NCI-H1417 (cell line): ENCODE results near the gene ZFAND2B.

Experiments used
- DNase-seq, 3 experiments: peaks; one replicate each; lab custom pipeline; 2025; lab: John Stamatoyannopoulos, UW

The ZFAND2B gene, protein sequence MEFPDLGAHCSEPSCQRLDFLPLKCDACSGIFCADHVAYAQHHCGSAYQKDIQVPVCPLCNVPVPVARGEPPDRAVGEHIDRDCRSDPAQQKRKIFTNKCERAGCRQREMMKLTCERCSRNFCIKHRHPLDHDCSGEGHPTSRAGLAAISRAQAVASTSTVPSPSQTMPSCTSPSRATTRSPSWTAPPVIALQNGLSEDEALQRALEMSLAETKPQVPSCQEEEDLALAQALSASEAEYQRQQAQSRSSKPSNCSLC

DNA sequence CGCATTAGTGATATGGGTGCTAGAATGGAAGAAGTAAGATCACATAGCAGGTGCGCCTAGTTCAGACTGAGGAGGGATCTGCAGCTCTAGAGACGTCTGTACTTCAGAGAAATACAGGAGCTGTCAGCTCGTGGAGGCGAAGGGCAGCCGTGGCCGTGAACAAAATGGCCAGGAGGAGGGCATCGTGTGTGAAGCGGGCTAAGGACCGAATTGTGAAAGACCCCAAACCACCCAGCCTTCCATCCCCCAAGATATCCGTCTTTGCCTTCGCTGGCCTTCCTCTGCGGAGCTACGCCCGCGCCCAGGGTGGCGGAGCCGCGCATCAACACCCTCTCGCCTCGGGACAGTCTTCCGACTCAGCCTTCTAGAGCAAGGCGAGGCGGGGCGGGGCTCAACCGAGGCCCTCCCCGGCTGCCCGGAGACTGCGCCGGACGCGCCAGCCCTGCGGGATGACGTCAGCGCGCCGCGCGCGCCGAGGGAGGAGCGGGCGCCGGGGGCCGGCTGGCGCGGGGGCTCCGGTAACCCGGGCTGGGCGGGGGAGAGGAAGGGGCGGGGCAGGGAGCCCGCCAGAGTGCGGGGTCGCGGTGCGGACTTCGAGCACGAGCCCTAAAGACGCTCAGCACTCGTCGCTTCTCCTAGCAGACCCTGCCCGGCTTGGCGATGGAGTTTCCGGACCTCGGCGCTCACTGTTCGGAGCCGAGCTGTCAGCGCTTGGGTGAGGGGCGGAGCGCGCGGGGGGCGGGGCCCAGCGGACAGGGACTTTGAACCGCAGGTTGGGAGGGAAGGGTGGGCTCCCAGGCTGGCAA is at the start of gene ZFAND2B:
TSS of gene ZFAND2B (plus strand) at position 455 of the 806 bp plus-strand sequence. CDS start at position 661, 206 bp downstream.
- peak; percentile 86 to 95 (median 95) for DNase-seq

DNA sequence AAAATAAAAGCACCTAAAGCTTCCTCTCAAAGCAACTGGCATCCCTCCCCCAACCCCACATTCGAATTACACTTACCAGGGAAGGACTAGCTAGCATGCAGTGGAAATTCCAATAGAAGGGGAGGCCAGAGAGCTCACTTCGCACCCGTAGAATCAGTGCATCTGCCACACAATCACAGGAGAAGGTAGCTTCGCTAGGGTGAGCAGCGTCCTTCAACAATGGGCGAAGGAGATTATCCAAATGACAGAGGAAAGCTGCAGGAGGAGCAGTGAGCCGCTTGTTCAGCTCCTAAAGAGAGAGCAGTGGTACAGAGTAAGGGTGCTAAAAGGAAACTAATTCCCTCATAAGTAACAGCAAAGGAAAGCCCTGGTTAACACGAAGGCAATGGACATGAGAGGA is 49.2 kb upstream of the ZFAND2B start:
- no peak for DNase-seq

DNA sequence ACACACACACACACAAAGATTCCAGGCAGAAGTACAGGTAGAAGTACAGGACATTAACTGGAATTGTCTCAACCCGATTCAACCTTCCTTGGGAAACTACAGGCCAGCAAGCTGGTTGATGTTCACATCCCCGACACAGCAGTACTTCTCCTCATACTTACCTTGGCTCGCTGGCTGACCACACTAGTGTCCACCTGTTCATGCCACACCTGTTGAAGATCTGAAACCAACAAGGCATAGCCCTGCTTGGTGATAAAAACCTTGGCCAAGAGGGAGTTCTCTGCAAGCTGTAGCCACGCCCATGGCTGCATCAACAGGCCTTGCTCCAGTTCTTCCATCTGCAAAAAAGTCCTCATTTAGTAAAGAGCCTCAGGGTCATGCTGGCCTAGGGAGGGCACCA is 48.6 kb upstream of the ZFAND2B start:
- no peak for DNase-seq

DNA sequence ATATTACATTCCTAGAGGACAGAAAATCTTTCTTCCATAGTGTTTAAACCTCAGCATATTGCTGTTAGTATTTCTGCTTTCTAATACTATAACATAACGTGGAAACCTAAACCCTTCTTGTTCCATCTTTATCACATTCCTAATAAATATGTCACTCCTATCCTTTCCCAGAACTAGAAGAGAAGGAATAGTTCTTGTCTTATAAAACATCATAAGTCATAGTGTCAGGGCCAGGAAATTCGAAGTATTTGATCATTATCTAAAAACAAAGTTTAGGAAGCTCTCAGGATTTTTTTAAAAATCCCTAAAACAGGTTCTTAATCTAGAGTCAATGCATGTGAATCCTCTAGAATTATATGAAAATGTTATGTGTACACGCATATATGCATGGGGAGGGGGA is 48.0 kb upstream of the ZFAND2B start:
- DNase-seq, result no peak

DNA sequence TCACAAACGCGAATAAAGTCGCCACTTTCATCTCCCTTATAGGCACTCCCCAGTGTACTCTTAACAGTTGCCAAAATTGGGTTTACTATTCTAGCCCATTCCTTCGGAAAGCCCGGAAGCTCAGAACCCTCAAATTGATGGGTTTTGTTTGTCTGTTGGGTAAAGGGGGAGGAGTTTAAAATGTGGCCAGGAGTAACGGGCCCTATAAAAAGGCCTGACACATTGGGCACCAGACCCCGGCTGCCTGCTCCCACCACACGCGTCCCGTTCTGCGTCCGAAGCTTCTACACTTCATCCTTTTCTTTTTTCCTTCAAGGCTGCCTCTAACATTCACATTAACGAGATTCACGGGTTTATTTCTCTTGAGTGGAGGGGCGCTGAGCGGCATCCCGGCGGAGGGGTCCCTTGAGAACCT is 46.8 kb upstream of the ZFAND2B start:
- no peak for DNase-seq

DNA sequence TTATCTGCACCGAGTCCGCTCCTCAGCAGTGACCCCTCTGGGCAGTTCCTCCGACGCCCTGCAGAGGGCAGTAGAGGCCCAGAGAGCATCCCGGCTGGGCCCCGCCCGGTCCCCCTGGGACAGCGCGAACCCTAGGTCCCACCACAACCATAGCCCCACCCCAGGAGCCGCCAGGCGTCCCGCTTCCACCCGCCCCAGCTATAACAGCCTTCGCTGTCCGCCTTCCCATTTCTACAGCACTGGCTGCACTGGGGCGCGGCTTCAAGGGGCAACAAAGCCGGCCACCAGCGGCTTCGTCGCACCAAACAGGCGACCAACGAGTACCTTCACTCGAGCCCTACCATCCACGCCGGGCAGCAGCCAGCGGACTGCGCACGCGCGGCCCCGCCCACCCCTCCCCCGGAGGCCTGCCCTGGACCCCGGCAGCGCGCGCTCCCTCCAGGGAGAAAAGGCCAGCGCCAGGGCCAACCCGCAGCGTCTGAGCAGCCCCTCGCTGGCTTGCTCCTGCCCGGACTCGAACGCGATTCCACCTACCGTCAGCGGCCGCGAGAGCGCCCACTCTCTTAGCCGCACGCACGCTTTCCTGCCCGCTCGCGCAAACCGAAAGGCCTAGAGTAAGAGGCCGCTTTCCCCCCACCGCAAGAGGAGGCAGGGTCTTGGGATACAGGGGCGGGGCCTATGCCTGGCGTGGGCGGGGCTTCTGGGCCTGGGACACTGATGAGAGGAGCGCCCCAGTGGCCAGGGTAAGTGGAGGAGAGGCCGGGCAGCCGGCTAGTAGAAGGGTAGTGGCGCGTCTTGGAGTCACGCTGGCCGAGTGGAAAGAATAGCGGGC is 46.2 kb upstream of the ZFAND2B start, which contains the start of gene NHEJ1:
TSS of gene NHEJ1 (minus strand) at position 630 of the 832 bp plus-strand sequence. CDS start 2,453 bp downstream, outside the sequence.
- peak; percentile 76 to 97 (median 95) for DNase-seq

DNA sequence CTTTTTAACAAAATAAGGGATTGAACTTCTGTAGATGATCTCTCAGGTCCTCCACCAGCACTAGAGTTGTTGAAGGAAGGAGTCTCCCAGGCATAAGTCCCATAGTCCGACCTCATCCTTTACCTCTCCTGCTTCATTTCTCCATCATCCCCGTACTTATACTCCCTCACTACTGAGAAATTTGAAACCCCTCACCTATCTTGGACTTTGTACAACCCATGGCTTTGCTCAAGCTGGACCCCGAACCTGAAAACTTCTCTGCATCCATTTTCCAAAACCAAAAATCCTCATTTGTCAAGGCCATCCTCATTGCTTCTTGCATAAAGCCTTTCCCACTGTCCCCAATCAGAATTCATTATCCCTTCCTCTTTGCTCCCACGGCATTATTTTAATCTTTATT is 45.5 kb upstream of the ZFAND2B start:
- no peak for DNase-seq

DNA sequence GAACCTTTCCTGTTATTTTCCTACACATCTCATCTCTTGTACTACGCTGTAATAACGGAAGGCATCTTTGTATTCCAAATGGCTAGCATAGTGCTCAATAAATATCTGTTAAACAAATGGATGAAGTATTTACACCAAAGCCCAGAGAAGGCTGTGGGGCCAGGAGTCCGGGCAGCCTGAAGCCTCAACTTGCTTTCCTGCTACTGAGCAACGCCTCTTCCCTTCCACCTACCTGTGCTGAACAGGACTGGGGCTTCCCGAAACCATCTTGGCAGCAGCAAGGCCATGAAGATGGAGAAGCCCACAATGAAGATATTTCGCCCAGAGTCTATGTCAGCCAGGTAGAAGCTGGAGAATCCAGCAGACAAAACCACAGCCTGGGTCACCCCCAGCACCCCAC is 43.4 kb upstream of the ZFAND2B start:
- DNase-seq, result no peak

DNA sequence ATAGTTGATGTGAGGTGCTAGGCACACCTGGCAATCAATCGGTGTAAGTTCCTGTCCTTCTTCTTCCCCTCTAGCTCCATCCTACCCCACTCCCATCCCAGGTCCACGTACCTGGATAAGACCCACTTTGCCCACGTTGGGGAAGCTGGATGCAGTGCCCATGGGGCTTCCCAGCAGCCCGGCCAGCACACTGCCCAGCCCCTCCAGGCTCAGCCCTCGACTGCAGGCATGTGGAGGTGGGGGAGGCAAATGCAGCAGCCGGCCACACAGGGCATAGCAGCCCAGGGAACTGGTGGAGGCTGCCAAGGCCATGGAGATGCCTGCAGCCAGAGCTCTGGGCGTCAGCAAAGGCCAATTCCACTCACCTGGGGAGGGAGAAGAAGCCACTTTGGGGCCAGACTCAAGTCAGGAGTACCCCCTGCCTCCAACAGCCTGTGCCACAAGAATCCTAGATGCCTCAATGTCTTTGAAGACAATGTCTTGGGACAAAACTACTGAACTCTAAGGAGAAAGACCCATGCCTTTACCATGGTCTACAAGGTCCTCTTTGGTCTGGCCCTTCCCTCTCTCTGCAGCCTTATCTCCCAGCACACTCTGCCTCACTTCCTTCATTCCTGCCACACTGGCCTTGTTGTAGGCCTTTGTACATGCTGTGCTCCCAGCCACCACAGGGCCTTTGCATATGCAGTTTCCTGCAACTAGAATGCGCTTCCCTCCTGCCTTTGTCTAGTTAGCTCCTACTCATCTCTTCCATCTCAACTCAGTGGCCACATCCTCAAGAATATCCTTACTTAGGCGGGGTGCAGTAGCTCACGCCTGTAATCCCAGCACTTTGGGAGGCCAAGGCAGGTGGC is 41.3 kb upstream of the ZFAND2B start:
- no peak for DNase-seq

DNA sequence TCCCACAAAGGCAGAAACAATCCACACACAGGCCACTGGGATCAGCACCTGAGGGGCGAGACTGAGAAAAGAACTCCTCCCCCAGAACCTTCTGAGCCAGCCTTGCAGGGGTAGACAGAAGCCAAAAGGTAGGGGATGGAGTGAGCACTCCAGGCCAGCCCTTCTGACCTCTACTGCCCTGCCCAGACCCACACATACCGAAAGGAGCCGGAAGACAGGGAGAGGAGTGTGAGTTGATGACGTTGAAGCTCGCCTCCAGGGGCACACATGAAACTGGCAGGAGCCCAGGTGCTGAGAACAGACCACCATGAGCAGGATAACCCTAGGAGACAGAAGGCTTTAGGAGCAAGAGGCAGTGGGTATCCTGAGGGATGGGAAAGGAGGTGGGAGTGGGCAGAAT is 38.6 kb upstream of the ZFAND2B start:
- DNase-seq, result no peak

DNA sequence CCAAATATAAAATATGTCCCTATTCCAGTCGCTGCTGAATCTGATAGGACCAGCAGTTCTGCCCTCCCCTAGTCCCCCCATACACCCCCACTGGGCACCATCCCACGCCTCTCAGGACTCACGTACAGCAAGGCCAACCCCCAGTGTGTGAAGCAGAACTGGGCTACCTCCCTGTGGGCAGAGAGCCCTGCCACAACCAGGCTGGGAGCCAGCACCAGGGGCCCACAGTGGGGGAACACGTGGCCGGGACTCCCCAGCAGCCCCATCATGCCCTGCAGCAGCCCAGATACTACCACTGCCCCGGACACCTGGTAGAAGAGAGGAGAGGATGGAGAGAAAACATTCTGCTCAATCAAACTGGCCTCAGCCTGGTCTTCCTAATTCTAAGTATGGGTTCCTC is 38.1 kb upstream of the ZFAND2B start:
- no peak for DNase-seq

DNA sequence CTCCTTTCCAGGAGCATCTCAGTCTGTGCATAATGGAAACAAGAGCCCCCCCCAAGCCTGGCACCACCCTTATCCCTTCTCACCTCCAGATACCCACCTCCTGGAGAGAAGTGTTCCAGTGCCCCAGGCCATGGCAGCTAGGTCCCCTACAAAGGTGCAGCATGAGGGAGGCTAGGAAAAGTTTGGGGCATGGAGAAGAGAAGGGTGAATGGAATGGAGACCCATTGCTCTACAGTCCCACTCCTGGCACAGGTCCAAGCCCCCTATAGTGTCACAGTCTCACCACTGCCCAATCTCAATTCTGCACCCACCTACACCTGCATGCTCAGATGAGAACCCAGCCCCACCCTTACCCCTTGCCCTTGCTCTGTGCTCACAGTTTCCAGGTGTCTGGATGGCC is 37.6 kb upstream of the ZFAND2B start:
- no peak for DNase-seq

DNA sequence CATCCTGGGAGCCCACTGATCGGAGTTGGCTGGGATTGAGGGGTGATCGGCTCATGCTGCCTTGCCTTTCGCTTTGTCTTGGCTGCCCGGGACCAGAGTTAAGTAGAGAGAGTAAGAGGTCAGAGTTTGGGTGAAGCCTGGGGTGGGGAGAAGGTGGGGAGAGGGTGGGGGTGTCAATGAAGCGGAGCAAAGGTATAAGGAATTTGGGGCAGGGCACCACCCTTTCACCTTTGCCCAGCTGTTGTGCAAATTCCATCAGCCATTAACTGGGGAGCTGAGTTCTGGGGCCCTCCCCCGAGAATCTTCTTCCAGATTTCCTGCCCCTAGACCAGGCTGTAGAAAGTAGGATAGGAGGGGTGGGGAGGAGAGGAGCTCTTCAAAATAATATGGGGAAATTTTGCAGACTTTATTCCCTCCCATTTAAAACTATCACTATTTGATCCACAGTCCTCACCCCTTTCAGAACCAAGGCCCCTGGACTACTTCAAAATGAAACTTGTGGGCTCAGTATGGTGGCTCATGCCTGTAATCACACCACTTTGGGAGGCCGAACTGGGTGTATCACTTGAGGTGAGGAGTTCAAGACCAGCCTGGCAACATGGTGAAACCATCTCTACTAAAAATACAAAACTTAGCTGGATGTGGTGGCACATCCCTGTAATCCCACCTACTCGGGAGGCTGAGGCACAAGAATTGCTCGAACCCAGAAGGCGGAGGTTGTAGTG is 36.5 kb upstream of the ZFAND2B start, which contains the start of gene SLC23A3:
TSS of gene SLC23A3 (minus strand) at position 100 of the 725 bp plus-strand sequence. CDS start at position 55, 45 bp downstream.
- DNase-seq, result no peak

DNA sequence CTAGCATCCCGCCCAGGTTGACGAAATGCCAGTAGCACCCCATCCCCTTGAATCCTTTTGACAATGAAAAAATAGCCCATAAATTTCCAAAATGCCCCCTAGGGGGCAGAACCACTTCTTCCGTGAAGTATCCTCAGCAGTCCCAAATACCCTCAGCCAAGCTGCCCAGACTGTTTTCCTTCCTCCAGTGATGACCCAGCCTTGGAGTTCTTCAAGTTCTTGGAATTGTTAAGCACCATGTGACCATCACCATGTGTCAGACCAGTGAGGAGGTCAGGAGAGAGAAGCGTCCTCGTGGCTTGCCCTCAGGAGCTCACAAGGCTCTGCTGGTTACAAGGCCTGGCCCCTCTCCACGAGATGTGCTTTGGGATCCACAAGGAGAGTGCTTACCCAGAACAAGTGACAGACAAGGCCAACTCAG is 35.3 kb upstream of the ZFAND2B start:
- peak; percentile 8 to 59 (median 19) for DNase-seq

DNA sequence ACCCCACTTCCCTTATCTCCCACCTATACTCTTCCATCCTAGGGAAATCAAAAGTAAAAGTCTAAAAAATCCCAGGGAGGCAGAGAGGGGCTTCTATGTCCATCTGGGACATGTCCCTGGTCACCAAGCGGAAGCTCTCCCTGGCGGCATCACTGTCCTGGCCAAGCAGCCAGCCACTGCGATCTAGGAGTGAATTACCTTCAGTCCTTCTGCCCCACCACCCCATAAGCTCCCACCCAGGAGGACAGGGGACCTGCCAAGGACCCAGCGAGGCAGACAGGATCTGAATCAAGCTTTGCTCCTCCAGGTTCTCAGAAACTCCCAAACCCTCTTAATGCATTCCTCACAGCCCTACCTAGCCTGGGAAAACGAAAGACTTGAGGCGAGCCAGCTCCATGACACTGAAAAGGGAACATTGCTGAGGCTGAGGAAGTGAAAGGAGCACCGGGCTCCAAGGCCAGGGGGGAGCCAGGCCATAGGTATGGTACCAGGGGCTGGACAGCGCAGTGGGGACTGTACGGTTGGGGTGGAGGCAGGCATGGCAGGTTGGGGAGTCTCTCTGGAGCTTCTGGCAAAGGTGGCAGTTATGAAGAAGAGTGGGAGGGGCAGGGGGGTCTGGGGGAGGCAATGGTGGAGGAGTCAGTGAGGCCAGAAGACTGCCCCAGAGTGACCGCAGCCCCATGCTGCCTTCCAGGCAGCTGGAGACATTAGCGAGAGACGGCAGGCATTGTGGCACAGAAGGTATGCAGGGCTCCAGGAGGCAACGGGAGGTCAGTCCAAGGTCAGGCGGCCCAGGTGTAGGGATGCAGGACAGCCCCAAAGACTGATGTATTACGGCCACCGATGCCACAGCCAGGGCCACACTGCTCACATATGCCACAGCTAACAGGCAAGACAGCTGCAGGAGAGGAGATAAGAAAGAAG is 34.1 kb upstream of the ZFAND2B start:
- no peak for DNase-seq

DNA sequence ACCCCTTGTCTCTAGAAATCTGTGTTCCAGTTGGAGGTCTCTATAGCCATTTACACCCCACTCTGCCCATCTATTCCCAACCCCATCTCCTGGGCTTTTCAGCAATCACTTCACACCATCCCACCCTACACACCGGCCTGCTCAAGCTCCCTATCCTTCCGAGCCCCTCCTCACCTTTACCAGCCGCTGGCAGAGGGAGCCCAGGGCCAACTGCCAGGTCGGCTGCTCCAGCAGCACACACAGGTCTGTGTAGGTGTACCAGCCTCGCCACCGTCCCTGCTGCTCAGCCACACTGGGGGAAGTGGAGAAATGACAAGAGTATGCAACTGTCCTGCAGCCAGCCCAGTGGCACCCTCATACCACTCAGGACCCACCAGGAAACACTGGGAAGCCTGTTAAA is 33.4 kb upstream of the ZFAND2B start:
- no peak for DNase-seq

DNA sequence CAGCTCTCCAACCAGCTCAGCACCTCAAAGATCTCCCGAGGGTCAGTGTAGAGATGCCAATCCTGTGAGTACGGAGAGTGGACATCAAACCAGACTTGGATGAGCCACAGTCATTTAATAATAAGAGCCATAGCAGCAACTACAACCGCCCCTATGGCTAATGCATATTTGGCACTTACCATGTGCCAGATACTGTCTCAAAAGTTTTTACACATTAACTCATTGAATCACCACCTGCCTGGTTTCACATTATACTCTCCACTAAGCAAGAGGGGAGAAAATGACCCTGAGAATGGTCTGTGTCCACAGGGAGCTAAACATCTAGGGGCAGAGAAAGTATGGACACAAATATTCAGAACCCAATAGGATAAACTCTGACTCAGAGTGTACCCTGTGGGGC is 32.4 kb upstream of the ZFAND2B start:
- DNase-seq, result no peak

DNA sequence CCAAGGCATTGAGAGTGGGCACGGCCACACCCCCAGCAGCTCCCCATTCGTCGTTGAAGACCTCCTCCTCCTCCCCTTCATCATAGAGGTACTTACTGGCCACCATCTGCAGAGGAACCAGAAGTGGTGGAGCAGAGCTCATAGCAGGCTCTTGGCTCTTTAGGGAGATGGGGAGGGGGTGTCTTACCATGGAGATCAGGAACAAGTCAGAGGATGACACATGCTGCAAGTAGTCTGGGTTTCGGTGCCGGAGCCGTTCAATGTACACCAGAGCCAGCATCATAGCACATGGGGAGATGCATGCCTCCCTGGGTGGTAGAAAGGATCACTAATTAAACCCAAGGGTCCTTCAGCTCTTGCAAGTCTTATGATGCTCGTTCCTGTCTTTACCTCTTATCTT is 31.8 kb upstream of the ZFAND2B start:
- no peak for DNase-seq

DNA sequence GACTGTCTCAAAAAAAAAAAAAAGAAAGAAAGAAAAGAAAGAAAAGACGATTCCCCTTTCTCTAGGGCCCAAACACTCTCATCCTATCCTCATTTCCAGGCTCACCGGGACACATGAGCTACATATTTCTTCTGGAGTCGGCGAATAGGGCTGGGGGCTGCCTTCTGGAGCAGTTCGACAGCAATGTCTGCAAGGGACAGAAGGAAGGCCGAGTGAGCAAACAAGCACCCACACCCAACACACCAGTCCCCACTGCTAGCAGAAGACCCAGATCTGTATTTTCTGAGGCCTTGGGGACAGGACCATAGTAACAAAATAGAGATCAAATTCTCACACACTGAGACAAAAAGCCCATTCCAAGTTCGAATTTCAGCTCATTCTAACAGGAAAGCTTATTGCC is 31.1 kb upstream of the ZFAND2B start:
- DNase-seq, result no peak
